Measurements from ENCODE around the gene ST3GAL5. TPM values are rescaled to one million over a fixed set of nuclear protein-coding genes. Genes with fewer than 3 reads are reported as not detected.

The ST3GAL5 gene
- total and polyA plus RNA-seq, 10 donors, result 18.7 to 124 (median 74.1) TPM

DNA sequence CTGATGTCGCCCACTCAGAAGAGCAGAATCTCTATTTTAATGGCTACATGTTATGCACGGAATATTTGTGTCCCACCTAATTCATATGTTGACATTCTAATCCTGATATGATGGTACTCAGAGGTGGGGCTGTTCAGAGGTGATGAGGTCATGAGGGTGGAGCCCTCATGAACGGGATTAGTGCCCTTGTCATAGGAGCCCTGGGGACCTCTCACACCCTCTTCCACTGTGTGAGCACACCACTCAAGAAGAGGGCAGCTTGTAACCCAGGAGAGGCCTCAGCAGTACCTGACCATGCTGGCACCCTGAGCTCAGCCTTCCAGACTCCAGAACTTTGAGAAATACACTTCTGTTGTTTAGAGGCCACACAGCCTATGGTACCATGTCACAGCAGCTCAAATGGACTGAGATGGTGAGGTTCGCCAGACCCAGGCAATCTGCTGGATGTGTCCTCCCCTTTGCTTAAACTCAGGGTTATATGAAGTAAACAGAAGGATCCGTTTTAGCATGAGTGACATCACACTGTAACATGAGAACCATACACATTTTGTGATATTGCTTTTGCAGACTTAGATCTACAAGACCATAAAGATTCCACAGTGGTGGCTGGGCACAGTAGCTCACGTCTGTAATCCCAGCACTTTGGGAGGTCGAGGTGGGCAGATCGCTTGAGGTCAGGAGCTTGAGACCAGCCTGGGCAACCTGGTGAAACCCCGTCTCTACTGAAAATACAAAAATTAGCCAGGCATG lies 86.3 kb downstream of the ST3GAL5 start:
- no peak overlapping the region for H3K27ac ChIP-seq
- DNase-seq, result no peak
- H3K27me3 ChIP-seq (replicated peaks in 1 of 7), result peaks cover 0 to 27% (median 0%) of the 10 kb centered on the region in 7 donors
- H3K4me1 ChIP-seq, result peaks cover 0 to 19% (median 9%) of the 10 kb centered on the region in 6 donors
- H3K9me3 ChIP-seq, result peaks cover 0 to 9% (median 8%) of the 10 kb centered on the region in 8 donors
- no peak for TF ChIP-seq POLR2A (IDR thresholded peaks at IDR 0.05)
- TF ChIP-seq POLR2AphosphoS5 (IDR thresholded peaks at IDR 0.05), result no peak
- TF ChIP-seq, protein P1, sequence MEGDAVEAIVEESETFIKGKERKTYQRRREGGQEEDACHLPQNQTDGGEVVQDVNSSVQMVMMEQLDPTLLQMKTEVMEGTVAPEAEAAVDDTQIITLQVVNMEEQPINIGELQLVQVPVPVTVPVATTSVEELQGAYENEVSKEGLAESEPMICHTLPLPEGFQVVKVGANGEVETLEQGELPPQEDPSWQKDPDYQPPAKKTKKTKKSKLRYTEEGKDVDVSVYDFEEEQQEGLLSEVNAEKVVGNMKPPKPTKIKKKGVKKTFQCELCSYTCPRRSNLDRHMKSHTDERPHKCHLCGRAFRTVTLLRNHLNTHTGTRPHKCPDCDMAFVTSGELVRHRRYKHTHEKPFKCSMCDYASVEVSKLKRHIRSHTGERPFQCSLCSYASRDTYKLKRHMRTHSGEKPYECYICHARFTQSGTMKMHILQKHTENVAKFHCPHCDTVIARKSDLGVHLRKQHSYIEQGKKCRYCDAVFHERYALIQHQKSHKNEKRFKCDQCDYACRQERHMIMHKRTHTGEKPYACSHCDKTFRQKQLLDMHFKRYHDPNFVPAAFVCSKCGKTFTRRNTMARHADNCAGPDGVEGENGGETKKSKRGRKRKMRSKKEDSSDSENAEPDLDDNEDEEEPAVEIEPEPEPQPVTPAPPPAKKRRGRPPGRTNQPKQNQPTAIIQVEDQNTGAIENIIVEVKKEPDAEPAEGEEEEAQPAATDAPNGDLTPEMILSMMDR (IDR thresholded peaks at IDR 0.05 in 8 of 11, conservative IDR thresholded peaks at IDR 0.05 in 3 of 11), result no peak
- no peak overlapping the region for H3K4me3 ChIP-seq
- intact Hi-C loops (cut with DNase I; ENCODE audit: low total_unique reads), result no loop called here
- 76 to 90% (median 82%) methylated on average over 9 of the region's 9 CpGs for WGBS, 5 donors
- H3K36me3 ChIP-seq, result no peaks in the 10 kb centered on the region

DNA sequence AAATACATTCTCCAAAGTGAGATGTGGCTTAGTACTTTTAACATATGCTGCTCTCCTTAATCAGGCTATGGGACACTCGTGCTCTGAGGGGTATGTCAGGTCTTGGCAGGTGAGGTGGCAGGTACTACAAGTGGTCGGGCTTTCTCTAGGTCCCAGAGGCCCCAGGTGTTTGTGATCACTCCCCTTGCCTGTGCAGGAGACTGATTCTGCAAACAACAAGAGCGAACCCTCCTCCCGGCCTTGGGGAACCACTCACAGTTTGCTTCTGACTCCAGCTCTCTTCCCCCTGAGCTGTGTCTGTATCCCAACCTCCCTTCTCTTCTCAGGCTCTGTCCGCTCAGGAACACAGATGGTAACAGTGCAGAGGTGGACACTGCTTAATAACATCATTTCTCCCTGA lies 86.9 kb downstream of the ST3GAL5 start:
- peaks cover 0 to 9% (median 8%) of the 10 kb centered on the region in 8 donors for H3K9me3 ChIP-seq
- intact Hi-C loops (cut with DNase I; ENCODE audit: low total_unique reads), result no loop called here
- H3K36me3 ChIP-seq, result no peaks in the 10 kb centered on the region
- H3K27me3 ChIP-seq (replicated peaks in 1 of 7), result peaks cover 0 to 27% (median 0%) of the 10 kb centered on the region in 7 donors
- peak; percentile 36 for DNase-seq
- H3K27ac ChIP-seq, result no peak overlapping the region
- TF ChIP-seq POLR2A (IDR thresholded peaks at IDR 0.05), result no peak
- TF ChIP-seq, protein P1 (IDR thresholded peaks at IDR 0.05 in 8 of 11, conservative IDR thresholded peaks at IDR 0.05 in 3 of 11), result no peak
- no peak for TF ChIP-seq POLR2AphosphoS5 (IDR thresholded peaks at IDR 0.05)
- H3K4me1 ChIP-seq, result peaks cover 0 to 26% (median 13%) of the 10 kb centered on the region in 6 donors
- WGBS, 5 donors, result 80 to 94% (median 90%) methylated on average over 5 of the region's 5 CpGs
- H3K4me3 ChIP-seq, result no peak overlapping the region

DNA sequence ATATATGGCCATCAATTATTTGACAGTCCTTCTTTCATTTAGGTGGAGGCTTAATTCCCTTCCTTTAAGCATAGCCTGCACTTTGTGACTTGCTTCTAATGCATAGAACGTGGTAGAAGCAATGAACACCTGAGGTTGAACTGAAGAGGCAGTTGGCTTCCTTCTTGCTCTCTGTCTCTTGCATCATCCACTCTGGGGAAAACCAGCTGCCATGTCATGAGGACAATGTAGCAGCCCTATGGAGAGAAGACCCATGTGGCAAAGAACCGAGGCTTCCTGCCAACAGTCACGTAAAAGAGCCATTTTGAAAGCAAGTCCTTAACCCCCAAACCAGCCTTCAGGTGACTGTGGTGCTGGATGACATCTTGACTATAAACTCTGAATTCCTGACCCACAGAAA lies 88.2 kb downstream of the ST3GAL5 start:
- 60 to 93% (median 71%) methylated on average over 3 of the region's 3 CpGs for WGBS, 5 donors
- intact Hi-C loops (cut with DNase I; ENCODE audit: low total_unique reads), result no loop called here
- TF ChIP-seq POLR2A (IDR thresholded peaks at IDR 0.05) (no peak), POLR2AphosphoS5 (IDR thresholded peaks at IDR 0.05) (no peak)
- TF ChIP-seq, protein P1 (IDR thresholded peaks at IDR 0.05 in 8 of 11, conservative IDR thresholded peaks at IDR 0.05 in 3 of 11), result no peak
- H3K27me3 ChIP-seq (replicated peaks in 1 of 7), result peaks cover 0 to 27% (median 0%) of the 10 kb centered on the region in 7 donors
- DNase-seq, result no peak
- no peaks in the 10 kb centered on the region for H3K36me3 ChIP-seq
- no peak overlapping the region for H3K27ac ChIP-seq
- no peak overlapping the region for H3K4me3 ChIP-seq
- peaks cover 5 to 39% (median 21%) of the 10 kb centered on the region in 6 donors for H3K4me1 ChIP-seq
- peaks cover 0 to 9% (median 8%) of the 10 kb centered on the region in 8 donors for H3K9me3 ChIP-seq

DNA sequence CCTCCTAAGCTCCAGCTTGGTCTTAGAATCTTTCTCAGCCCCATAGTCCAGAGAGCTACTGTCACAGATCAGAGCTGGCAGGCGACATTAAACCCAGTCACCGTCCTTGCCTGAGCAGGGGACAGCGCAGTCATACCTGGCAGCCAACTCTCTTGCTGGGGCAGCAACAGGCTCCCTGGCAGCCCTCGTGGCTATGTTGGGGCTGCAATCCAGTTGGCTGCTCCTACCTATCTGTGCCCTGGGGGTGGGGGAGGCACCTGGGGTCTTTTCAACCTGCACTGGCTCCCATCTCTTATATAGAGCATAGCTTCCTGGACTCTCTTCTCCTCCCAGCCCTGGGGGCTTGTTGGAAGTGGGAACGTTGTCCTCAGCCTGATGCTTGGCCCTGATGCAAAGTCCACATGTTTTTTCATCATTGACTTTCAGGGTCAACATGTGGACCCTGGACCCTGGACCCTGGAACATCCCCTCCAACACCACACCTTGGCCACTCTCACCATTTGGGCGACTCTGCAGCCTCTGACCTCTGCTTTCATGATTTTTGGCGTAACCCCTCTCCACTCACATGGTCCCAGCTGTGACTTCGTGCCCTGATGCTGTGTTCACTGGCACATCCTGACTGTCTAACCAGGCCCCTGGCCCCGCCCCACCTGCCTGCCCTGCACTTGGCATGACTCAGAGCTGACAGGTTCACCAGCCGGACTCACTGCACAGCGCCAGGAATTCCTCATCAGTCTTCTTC lies 89.4 kb downstream of the ST3GAL5 start:
- intact Hi-C loops (cut with DNase I; ENCODE audit: low total_unique reads), result loop anchor here (10.0 kb wide), 1 partner anchor 55 kb away; no protein-coding TSS in a partner anchor
- H3K27ac ChIP-seq, result no peak overlapping the region
- DNase-seq, result peak; percentile 60

More for the DNA sequence above, 89.4 kb downstream of the ST3GAL5 start:
- H3K36me3 ChIP-seq, result no peaks in the 10 kb centered on the region
- peaks cover 4 to 40% (median 25%) of the 10 kb centered on the region in 6 donors for H3K4me1 ChIP-seq
- TF ChIP-seq POLR2AphosphoS5 (IDR thresholded peaks at IDR 0.05), result no peak
- TF ChIP-seq, protein P1 (IDR thresholded peaks at IDR 0.05 in 8 of 11, conservative IDR thresholded peaks at IDR 0.05 in 3 of 11), result no peak
- TF ChIP-seq POLR2A (IDR thresholded peaks at IDR 0.05), result no peak
- WGBS, 5 donors, result 71 to 86% (median 79%) methylated on average over 7 to 11 of the region's 11 CpGs
- peaks cover 0 to 9% (median 8%) of the 10 kb centered on the region in 8 donors for H3K9me3 ChIP-seq
- no peak overlapping the region for H3K4me3 ChIP-seq
- H3K27me3 ChIP-seq (replicated peaks in 1 of 7), result peaks cover 0 to 26% (median 0%) of the 10 kb centered on the region in 7 donors
